ENCODE results near the gene HPS4. TPM values are rescaled to one million over a fixed set of nuclear protein-coding genes. Genes with fewer than 3 reads are reported as not detected.

HPS4 gene
- total RNA-seq, 4 donors from 2014 or later, result 29.1 to 51.2 (median 37.2) TPM

DNA sequence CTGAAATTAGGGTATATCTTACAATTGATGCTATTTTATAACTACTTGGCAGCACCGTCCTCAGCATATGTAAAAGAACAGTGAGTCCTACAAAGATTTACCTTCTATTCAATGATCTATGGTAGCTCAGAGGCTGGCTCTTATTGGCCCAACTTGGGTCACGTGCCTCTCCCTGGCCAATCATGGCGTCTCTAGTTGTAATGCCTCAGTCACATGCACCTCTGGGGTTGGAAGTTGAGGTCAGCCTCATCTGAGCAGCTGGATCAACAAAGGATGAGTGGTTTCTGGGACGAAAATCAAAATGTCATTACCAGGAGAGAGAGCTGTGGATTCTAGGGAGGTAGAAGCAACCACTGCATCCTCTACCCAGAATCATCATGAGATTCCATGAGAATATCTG, 77.5 kb downstream of the HPS4 start:
- Histone ChIP-seq H3K4me3 (no peak overlapping the region), H3K27me3 (peaks cover 25% of the 10 kb centered on the region), H3K9me3 (no peaks in the 10 kb centered on the region), H3K27ac (no peak overlapping the region), H3K4me1 (no peaks in the 10 kb centered on the region), H3K36me3 (no peaks in the 10 kb centered on the region)
- intact Hi-C loops (cut with DNase I; ENCODE audit: low total_unique reads) (no loop called here), in situ Hi-C loops (cut with MboI; ENCODE audit: low pct_ligation_motif_present in 1 of 4, low pct_unique_long_range_greater_than_20kb in 1 of 4, low sequenced_read_pairs in 3 of 4) (loop anchor here in 1 of 4 donors (5.0 kb wide), 1 partner anchor 46 kb away; no protein-coding TSS in a partner anchor)
- TF ChIP-seq POLR2A (IDR thresholded peaks at IDR 0.05), result no peak
- TF ChIP-seq EP300 (IDR thresholded peaks at IDR 0.05; ENCODE audit: low read depth), result no peak
- no peak for TF ChIP-seq CTCF (IDR thresholded peaks at IDR 0.05)
- no peak for TF ChIP-seq POLR2AphosphoS5 (IDR thresholded peaks at IDR 0.05)
- 70 to 83% methylated on average over 2 to 4 of the region's 4 CpGs for WGBS, 2 donors (ENCODE audit: low coverage in 1 of 2)
- DNase-seq, result no peak

- no peak for TF ChIP-seq POLR2A (IDR thresholded peaks at IDR 0.05)
- no peak for TF ChIP-seq POLR2AphosphoS5 (IDR thresholded peaks at IDR 0.05)
- no peak for TF ChIP-seq CTCF (IDR thresholded peaks at IDR 0.05)
- no peak for TF ChIP-seq EP300 (IDR thresholded peaks at IDR 0.05; ENCODE audit: low read depth)
- 24 to 35% methylated on average over 3 to 6 of the region's 6 CpGs for WGBS, 2 donors (ENCODE audit: low coverage in 1 of 2)
- DNase-seq, result no peak
- Histone ChIP-seq H3K9me3 (no peaks in the 10 kb centered on the region), H3K4me1 (no peaks in the 10 kb centered on the region), H3K27ac (no peak overlapping the region), H3K36me3 (no peaks in the 10 kb centered on the region), H3K4me3 (no peak overlapping the region), H3K27me3 (peaks cover 16% of the 10 kb centered on the region)
- in situ Hi-C loops (cut with MboI; ENCODE audit: low pct_ligation_motif_present in 1 of 4, low pct_unique_long_range_greater_than_20kb in 1 of 4, low sequenced_read_pairs in 3 of 4), result loop anchor here in 2 of 4 donors (5.0 kb wide), 2 partner anchors 47 to 57 kb away; no protein-coding TSS in a partner anchor
- intact Hi-C loops (cut with DNase I; ENCODE audit: low total_unique reads), result no loop called here
Observed at GRCh38 chr22:26404851-26405421, 78.6 kb downstream of the HPS4 start.

GRCh38 chr22:26401726-26402125, 81.9 kb downstream of the HPS4 start:
- no peak overlapping the region for H3K4me3 ChIP-seq
- no peak for TF ChIP-seq POLR2A (IDR thresholded peaks at IDR 0.05)
- TF ChIP-seq EP300 (IDR thresholded peaks at IDR 0.05; ENCODE audit: low read depth), result no peak
- no peak for TF ChIP-seq POLR2AphosphoS5 (IDR thresholded peaks at IDR 0.05)
- DNase-seq, result no peak
- intact Hi-C loops (cut with DNase I; ENCODE audit: low total_unique reads), result no loop called here
- H3K9me3 ChIP-seq, result no peaks in the 10 kb centered on the region
- H3K4me1 ChIP-seq, result no peaks in the 10 kb centered on the region
- H3K27me3 ChIP-seq, result peaks cover 16% of the 10 kb centered on the region
- in situ Hi-C loops (cut with MboI; ENCODE audit: low pct_ligation_motif_present in 1 of 4, low pct_unique_long_range_greater_than_20kb in 1 of 4, low sequenced_read_pairs in 3 of 4), result loop anchor here in 1 of 4 donors (5.0 kb wide), 1 partner anchor 61 kb away; no protein-coding TSS in a partner anchor
- no peaks in the 10 kb centered on the region for H3K36me3 ChIP-seq
- WGBS, 2 donors (ENCODE audit: low coverage in 1 of 2), result 92 to 94% methylated on average over 2 to 5 of the region's 5 CpGs
- H3K27ac ChIP-seq, result no peak overlapping the region

Other genes with a start within 250 kb of the HPS4 start
- gene ASPHD2, start 54.5 kb downstream of the HPS4 start, total RNA-seq, result 1 to 10 TPM in 2 of 4 donors, under 1 TPM in 2; 0.20 to 2.2 (median 1.2) TPM
- 10 to 100 TPM in 1 of 4 donors, 1 to 10 TPM in 3; 3.0 to 11.4 (median 6.2) TPM for gene SRRD, start 94 bp upstream of the HPS4 start, total RNA-seq
- 10 to 100 TPM in 3 of 4 donors, 1 to 10 TPM in 1; 5.2 to 33.7 (median 31.1) TPM for gene TFIP11, start 28.7 kb upstream of the HPS4 start, total RNA-seq
- gene TPST2, start 106.3 kb upstream of the HPS4 start, total RNA-seq, result 10 to 100 TPM; 14.3 to 35.6 (median 26.8) TPM
- 1 to 10 TPM in 2 of 4 donors, not detected in 2; 1.1 to 6.4 TPM for gene CRYBB1, start 134.2 kb upstream of the HPS4 start, total RNA-seq
- gene CRYBA4, start 138.2 kb upstream of the HPS4 start, total RNA-seq, result not detected
- 10 to 100 TPM in 1 of 4 donors, 1 to 10 TPM in 2, under 1 TPM in 1; 1.00 to 17.1 (median 3.0) TPM for gene MIAT, start 173.8 kb upstream of the HPS4 start, total RNA-seq